Astrocyte of the spinal cord (primary cell): ENCODE measurements around the gene TAF6.

Source experiments
- DNase-seq: peaks from one replicate; pipeline ENCODE4 v3.0.0; 2011; ENCODE audit warnings: low read depth, low spot score
- H3K4me3 ChIP-seq: 2 replicates; pipeline ENCODE4 v1.5.1; 2011; ENCODE audit warnings: low read depth, mild to moderate bottlenecking, low read length, moderate library complexity
- in situ Hi-C: cut with HindIII; loops from 2 replicates; pipeline ENCODE4 v1.10.0; 2017; ENCODE audit warnings: low sequenced_read_pairs
- TF ChIP-seq, protein P1 (sequence below): IDR thresholded peaks from 2 replicates; pipeline ENCODE4 v1.5.1; 2012; ENCODE audit warnings: low read depth, mild to moderate bottlenecking, low read length, inconsistent platforms

The TAF6 gene

DNA sequence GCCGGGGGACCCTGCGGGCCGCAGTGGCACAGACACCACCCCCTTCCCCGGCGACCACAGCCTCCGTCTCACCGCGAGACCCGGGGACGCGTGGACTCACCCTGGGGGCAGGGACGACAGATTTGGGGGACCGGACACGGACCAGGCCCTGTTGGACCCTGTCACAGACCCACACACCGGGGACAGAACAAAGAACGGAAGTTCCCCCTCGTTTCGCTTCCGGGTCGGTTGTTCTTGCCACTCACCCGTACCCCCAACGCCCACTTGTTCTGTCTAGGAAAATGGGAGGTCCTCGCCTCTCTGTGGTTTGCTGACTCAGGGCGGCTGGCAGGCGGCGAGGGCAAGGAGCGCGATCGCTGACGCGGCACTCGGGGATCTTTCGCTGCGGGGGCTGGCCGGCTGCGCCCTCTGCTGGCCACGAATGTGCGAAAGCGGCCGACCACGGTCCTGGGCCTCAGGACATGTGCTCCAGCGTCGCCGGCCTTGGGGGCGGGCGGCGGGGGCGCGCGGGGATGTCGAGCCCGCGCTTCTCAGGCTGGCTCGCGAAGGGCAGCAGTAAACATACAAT, 37.5 kb downstream of the TAF6 start, which contains the start of gene ZNF3:
Gene ZNF3 (minus strand): TSS at position 189 of the 568 bp plus-strand sequence. CDS start 4,366 bp downstream, outside the sequence.
- H3K4me3 ChIP-seq: peak within 1 kb of the TSS; percentile 97
- peak; percentile 99 for DNase-seq
- in situ Hi-C loops: no loop called here
- TF ChIP-seq, protein P1, sequence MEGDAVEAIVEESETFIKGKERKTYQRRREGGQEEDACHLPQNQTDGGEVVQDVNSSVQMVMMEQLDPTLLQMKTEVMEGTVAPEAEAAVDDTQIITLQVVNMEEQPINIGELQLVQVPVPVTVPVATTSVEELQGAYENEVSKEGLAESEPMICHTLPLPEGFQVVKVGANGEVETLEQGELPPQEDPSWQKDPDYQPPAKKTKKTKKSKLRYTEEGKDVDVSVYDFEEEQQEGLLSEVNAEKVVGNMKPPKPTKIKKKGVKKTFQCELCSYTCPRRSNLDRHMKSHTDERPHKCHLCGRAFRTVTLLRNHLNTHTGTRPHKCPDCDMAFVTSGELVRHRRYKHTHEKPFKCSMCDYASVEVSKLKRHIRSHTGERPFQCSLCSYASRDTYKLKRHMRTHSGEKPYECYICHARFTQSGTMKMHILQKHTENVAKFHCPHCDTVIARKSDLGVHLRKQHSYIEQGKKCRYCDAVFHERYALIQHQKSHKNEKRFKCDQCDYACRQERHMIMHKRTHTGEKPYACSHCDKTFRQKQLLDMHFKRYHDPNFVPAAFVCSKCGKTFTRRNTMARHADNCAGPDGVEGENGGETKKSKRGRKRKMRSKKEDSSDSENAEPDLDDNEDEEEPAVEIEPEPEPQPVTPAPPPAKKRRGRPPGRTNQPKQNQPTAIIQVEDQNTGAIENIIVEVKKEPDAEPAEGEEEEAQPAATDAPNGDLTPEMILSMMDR: peak; percentile 78

DNA sequence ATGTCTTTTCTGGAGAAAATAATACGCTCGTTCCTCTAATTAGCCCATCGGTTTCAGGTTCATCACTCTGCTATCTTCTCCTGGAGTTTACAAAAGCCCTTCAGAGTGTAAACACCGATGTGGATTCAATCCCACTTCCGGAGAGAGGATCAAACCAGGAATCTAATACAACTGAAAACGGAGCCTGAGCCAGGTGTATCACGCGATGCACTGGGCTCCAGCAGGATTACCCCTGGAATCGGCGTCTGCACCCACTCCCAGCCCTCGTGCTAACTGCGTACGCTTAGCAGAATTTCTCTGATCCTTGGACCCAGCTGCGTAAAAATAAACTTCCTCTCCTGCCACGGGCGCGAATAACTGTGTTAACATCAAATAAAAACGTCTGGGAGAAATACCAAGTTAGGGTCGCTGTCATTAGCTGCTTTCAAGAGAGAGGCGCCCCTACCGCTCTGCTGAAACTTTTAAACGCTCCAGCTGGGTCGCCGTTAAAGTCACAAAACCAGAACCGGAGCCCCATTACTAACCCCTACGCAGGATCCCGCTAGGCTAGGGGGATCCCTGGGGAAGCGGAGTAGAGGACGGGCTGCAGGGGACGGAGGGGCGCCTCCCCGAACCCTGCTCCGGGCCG, 38.1 kb downstream of the TAF6 start:
- peak overlapping the region; percentile 97 for H3K4me3 ChIP-seq
- DNase-seq: no peak
- in situ Hi-C loops: no loop called here
- TF ChIP-seq, protein P1: no peak

DNA sequence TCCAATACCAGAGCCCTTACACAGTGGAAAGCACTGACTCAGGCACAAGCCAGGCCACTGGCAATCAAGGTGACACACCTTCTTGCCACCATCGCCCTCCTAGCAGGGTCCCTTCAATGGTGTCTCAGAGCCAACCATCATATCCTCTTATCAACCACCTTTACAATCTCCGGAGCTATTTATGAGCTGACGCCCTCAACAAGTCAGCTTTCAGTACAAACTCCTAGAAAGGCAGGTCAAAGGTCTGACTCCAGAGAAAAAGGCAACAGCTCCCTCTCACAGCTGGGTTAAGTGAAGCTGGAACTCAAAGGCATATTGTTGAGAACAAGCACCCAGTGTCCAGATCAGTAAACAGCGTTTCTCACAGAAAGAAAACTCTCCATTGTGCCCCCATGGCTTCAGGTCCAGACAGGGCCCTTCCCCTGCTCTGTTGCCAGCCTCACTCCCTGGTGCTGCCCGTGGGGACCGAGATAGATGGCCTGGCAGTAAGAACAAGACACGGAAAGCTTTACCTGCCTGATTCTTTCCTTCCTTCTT, 40.1 kb downstream of the TAF6 start:
- no peak overlapping the region for H3K4me3 ChIP-seq
- TF ChIP-seq, protein P1: no peak
- DNase-seq: no peak
- in situ Hi-C loops: no loop called here

- in situ Hi-C loops: no loop called here
- DNase-seq: no peak
- TF ChIP-seq, protein P1: no peak
- no peak overlapping the region for H3K4me3 ChIP-seq
These were observed 42.0 kb downstream of the TAF6 start for GRCh38 chr7:100077205-100077604.

DNA sequence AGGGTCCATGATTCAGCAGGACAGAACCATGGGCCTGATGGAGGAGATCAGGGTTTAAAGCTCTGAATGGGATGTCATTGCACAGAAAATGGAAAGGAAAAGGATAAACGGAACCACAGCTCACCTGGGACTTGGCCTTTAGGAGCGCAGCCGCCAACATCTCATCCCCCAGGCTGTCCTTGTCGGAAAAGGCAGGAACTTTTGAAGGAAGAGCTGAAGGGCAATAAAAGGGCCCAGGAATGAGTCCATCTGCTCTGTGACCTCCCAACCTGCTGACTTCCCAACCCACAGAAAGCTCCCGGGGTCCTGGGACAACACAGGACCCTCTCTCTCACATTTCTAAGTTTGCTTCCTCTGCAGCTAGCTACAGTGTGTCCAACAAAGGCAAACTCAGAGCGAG, 43.7 kb downstream of the TAF6 start:
- no peak for DNase-seq
- TF ChIP-seq, protein P1: no peak
- in situ Hi-C loops: no loop called here
- H3K4me3 ChIP-seq: no peak overlapping the region

DNA sequence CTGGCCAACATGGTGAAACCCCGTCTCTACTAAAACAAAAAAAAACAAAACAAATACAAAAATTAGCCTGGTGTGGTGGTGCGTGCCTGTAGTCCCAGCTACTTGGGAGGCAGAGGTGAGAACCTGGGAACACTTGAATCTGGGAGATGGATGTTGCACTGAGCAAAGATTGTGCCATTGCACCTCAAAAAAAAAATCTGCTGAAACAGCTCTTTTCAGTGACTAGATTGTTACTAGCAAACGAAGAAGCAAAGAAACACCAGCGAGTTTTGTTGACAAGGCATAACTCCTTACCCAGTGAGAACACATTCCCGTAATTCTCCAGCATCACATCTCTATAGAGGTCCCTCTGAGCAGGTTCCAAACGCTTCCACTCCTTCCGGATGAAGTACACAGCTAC, 44.3 kb downstream of the TAF6 start:
- in situ Hi-C loops: no loop called here
- H3K4me3 ChIP-seq: no peak overlapping the region
- TF ChIP-seq, protein P1: no peak
- DNase-seq: no peak
